Kidney (tissue), 14 donors: Measurements from ENCODE around the gene AK5. TPM values are rescaled to one million over a fixed set of nuclear protein-coding genes. Genes with fewer than 3 reads are reported as not detected.

Source experiments
- DNase-seq, 5 donors: peaks; one replicate each; pipeline ENCODE4 v3.0.0-alpha.2; 2013 to 2020
- FAIRE-seq: peaks from 2 replicates; lab custom pipeline; 2012; peaks lifted over from hg19 to GRCh38; lab: Jason Lieb, UNC
- H3K27ac ChIP-seq, 2 donors: one replicate each; pipeline ENCODE4 v1.7.0; 2013; ENCODE audit warnings: low read depth in 2 of 2, low read length in 2 of 2, inconsistent platforms in 1 of 2
- H3K27me3 ChIP-seq: one replicate; pipeline ENCODE4 v1.7.1; 2013; ENCODE audit warnings: low read length, inconsistent platforms; ENCODE audit not compliant: control insufficient read depth, insufficient read depth
- H3K36me3 ChIP-seq, 3 donors: one replicate each; pipeline versions ENCODE4 v1.7.0 to v1.7.1; 2013; ENCODE audit warnings: low read length in 3 of 3, control low read depth in 1 of 3, inconsistent platforms in 1 of 3; ENCODE audit not compliant: insufficient read depth in 3 of 3, control insufficient read depth in 2 of 3
- H3K4me1 ChIP-seq, 3 donors: one replicate each; pipeline versions ENCODE4 v1.7.0 to v1.7.1; 2013; ENCODE audit warnings: low read length in 3 of 3, inconsistent platforms in 1 of 3, low read depth in 1 of 3; ENCODE audit not compliant: control insufficient read depth in 2 of 3, insufficient read depth in 2 of 3
- H3K4me3 ChIP-seq, 3 donors: one replicate each; pipeline versions ENCODE4 v1.7.0 to v1.8.1; 2013; ENCODE audit warnings: low read length in 3 of 3, control low read depth in 1 of 3, inconsistent platforms in 1 of 3
- H3K9ac ChIP-seq, 3 donors: one replicate each; pipeline versions ENCODE4 v1.7.0 to v1.7.1; 2013; ENCODE audit warnings: low read length in 3 of 3, control low read depth in 1 of 3, inconsistent platforms in 1 of 3
- H3K9me3 ChIP-seq, 3 donors: one replicate each; pipeline versions ENCODE4 v1.7.0 to v1.7.1; 2013; ENCODE audit warnings: low read length in 3 of 3, control low read depth in 1 of 3, inconsistent platforms in 1 of 3; ENCODE audit not compliant: control insufficient read depth in 2 of 3, insufficient read depth in 1 of 3
- intact Hi-C: fragments of 100-400 bp; cut with DNase I; formaldehyde crosslinking; loops from one replicate; pipeline ENCODE4 v1.11.1; 2022
- polyA plus RNA-seq: library from polyadenylated mRNA; stranded (reverse); fragments of 350-450 nt; fragmentation: Illumina TruSeq; extraction: RNeasy Lipid Tissue Mini Kit (QIAGEN cat#74804); gene quantifications from one replicate; pipeline ENCODE4 v1.2.3, GENCODE V29; 2014; ENCODE audit warnings: low read depth, low replicate concordance; ENCODE audit not compliant: insufficient read depth
- total RNA-seq: library from RNA; stranded (reverse); fragmentation: NEBNext Ultra II Directional; extraction: Animal tissue kit (Norgen Biotek cat#: 25700); gene quantifications from one replicate; pipeline ENCODE4 v1.2.1, GENCODE V29; 2021
- TF ChIP-seq, protein P1 (sequence below): IDR thresholded peaks from 3 replicates; pipeline ENCODE4 v1.5.1; 2012; ENCODE audit warnings: mild to moderate bottlenecking, moderate library complexity, borderline replicate concordance; ENCODE audit not compliant: insufficient read depth; ENCODE audit errors: extremely low read depth
- donor health status: control.
- donor health status: control.
- donor health status: control.
- donor health status: control.
- donor health status: control.
- donor health status: DM: yes; HTN: yes; CAD: no.
- donor health status: Normal renal cell carcinoma (clear cell type).

Gene AK5
- total and polyA plus RNA-seq, 2 donors from 2014 or later: 1.7 to 2.5 TPM

DNA sequence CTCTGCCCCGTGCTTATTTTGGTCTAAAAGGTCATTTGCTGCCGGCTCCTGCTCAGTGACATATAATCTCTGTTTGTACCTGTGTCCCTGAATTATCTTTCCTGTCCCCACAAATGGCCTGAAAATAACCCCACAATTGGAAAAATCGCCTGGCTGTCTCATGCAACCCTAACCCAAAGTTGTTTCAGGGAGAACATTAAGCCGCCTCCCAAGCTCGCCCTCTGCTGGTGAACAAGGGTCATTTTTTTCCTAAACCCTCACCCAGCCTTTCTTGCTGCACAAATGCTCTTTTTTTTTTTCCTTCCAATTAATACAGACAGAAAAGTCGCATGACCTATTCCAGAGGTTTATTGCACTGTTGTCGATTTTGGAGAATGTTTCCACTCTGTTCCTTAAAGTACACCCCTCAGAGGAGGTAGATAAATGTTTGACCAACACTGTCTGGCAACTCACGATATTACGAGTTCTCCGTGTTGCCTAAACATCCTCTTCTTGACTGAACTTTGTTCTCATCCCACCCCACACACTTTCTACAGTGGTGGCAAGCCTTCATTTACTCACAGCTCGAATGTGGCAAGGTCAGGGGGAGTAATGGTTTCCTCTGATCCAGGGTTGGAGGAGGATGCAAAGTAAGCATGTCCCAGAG lies 252.0 kb downstream of the AK5 start:
- no peak overlapping the region for H3K9ac ChIP-seq
- peaks cover 0 to 2% (median 0%) of the 10 kb centered on the region in 3 donors for H3K4me1 ChIP-seq
- no peak for FAIRE-seq
- TF ChIP-seq, protein P1, sequence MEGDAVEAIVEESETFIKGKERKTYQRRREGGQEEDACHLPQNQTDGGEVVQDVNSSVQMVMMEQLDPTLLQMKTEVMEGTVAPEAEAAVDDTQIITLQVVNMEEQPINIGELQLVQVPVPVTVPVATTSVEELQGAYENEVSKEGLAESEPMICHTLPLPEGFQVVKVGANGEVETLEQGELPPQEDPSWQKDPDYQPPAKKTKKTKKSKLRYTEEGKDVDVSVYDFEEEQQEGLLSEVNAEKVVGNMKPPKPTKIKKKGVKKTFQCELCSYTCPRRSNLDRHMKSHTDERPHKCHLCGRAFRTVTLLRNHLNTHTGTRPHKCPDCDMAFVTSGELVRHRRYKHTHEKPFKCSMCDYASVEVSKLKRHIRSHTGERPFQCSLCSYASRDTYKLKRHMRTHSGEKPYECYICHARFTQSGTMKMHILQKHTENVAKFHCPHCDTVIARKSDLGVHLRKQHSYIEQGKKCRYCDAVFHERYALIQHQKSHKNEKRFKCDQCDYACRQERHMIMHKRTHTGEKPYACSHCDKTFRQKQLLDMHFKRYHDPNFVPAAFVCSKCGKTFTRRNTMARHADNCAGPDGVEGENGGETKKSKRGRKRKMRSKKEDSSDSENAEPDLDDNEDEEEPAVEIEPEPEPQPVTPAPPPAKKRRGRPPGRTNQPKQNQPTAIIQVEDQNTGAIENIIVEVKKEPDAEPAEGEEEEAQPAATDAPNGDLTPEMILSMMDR: peak; percentile 76
- peak in 4 of 5 donors; percentile 66 to 84 (median 74) for DNase-seq
- H3K27me3 ChIP-seq: no peaks in the 10 kb centered on the region
- H3K9me3 ChIP-seq: no peaks in the 10 kb centered on the region
- H3K4me3 ChIP-seq: peak overlapping the region in 1 of 3 donors; percentile 43
- H3K27ac ChIP-seq: no peak overlapping the region
- intact Hi-C loops: loop anchor here (5.0 kb wide), 1 partner anchor 386 kb away; no protein-coding TSS in a partner anchor
- H3K36me3 ChIP-seq: no peaks in the 10 kb centered on the region

DNA sequence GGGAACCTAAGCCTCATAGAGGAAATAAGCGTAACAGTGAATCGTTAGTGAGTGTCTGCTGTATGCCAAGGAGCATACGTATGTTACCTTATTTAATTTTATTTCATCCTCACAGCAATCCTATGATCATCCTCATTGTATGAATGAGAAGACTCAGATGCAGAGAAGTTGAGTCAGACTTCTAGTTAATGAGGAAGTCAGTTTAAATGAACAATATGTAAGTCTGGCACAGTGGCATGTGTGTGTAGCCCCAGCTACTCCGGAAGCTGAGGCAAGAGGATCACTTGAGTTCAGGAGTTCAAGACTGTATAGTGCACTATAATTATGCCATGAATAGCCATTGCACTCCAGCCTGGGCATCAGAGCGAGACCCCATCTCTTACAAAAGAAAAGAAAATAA lies 252.6 kb downstream of the AK5 start:
- Histone ChIP-seq H3K4me1 (peaks cover 0 to 4% (median 0%) of the 10 kb centered on the region in 3 donors), H3K9me3 (no peaks in the 10 kb centered on the region), H3K9ac (no peak overlapping the region), H3K27ac (no peak overlapping the region), H3K27me3 (no peaks in the 10 kb centered on the region), H3K4me3 (no peak overlapping the region), H3K36me3 (no peaks in the 10 kb centered on the region)
- intact Hi-C loops: loop anchor here (5.0 kb wide), 1 partner anchor 387 kb away; no protein-coding TSS in a partner anchor
- DNase-seq: no peak
- FAIRE-seq: no peak
- TF ChIP-seq, protein P1: no peak

DNA sequence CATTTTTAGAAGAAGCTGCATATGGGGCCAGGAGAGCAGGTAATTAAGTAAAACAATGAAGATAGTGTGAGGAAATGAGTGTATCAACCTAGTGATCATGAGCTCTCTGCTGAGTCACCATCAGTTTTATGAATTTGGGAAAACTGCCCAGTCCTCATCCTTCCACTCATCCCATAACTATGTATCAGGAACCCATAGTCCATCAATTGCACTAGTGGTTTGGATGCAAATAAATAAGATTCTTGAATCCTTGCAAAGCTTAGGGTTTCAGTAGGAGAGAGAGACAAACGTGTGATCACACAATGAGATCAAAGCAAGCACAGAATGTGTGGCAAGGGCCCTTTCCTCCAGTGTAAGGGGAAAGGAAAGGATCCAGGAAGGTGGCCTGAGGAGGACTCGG lies 255.0 kb downstream of the AK5 start:
- Histone ChIP-seq H3K4me3 (no peak overlapping the region), H3K4me1 (peaks cover 0 to 7% (median 0%) of the 10 kb centered on the region in 3 donors), H3K9me3 (no peaks in the 10 kb centered on the region), H3K36me3 (no peaks in the 10 kb centered on the region), H3K27me3 (no peaks in the 10 kb centered on the region), H3K9ac (no peak overlapping the region), H3K27ac (no peak overlapping the region)
- intact Hi-C loops: no loop called here
- DNase-seq (no peak), FAIRE-seq (no peak)
- TF ChIP-seq, protein P1: no peak
